ENCODE data around the gene NCKAP1. TPM values are rescaled to one million over a fixed set of nuclear protein-coding genes. Genes with fewer than 3 reads are reported as not detected.
"Not testable (repeated sequence)": the region's sequence is repeated elsewhere in the genome, so short reads cannot be mapped to it uniquely, and the experiment has no call there.

Gene NCKAP1
- total RNA-seq, 2 donors from 2014 or later = 81.7 to 116 TPM

GRCh38 chr2:183021613-183022012 lies 16.6 kb downstream of the NCKAP1 start:
- 95% methylated on average over 2 of the region's 2 CpGs for WGBS
- intact Hi-C loops (cut with DNase I) = no loop called here
- TF ChIP-seq POLR2AphosphoS5 (IDR thresholded peaks at IDR 0.05) (no peak), CTCF (IDR thresholded peaks at IDR 0.05) (no peak), POLR2A (IDR thresholded peaks at IDR 0.05) (no peak)
- Histone ChIP-seq H3K27me3 (replicated peaks; ENCODE audit: insufficient read depth) (no peaks in the 10 kb centered on the region), H3K27ac (no peak overlapping the region), H3K9me3 (no peaks in the 10 kb centered on the region), H3K4me3 (no peak overlapping the region), H3K4me1 (replicated peaks) (no peaks in the 10 kb centered on the region), H3K36me3 (no peaks in the 10 kb centered on the region)
- no peak for DNase-seq (ENCODE audit: low spot score)

DNA sequence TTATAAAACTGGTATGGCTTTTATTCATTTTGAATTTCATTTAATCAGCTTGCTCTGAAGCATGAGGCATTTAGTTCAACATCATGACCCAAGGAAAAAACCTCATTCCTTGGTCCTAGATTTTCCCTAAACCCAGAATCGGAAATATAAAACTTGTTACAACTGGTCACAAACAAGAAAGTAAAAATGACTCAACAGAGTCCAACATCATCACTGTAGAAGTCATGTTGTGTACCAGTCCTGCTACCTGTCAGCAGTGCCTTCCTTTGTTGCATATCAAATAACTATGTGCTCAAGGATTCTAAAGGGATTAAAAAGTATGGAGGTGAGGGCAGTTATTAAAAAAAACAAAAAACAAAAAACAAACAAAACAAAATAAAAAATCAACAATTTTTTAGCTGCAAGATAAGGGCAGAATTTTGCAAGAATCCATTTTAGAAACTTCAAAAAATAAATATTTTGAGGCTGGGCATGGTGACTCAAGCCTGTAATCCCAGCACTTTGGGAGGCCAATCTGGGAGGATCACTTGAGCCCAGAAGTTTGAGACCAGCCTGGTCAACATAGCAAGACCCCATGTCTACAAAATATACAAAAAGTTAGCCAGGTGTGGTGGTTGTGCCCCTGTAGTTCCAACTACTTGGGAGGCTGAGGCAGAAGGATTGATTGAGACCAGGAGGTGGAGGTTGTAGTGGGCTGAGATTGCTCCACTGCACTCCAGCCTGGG lies 18.4 kb downstream of the NCKAP1 start:
- H3K4me3 ChIP-seq = no peak overlapping the region
- H3K27ac ChIP-seq = no peak overlapping the region
- intact Hi-C loops (cut with DNase I) = no loop called here
- no peaks in the 10 kb centered on the region for H3K27me3 ChIP-seq (replicated peaks; ENCODE audit: insufficient read depth)
- H3K4me1 ChIP-seq (replicated peaks) = no peaks in the 10 kb centered on the region
- no peaks in the 10 kb centered on the region for H3K9me3 ChIP-seq
- 61% methylated on average over 1 of the region's 1 CpG for WGBS
- TF ChIP-seq CTCF (IDR thresholded peaks at IDR 0.05) = no peak
- no peak for TF ChIP-seq POLR2A (IDR thresholded peaks at IDR 0.05)
- no peak for TF ChIP-seq POLR2AphosphoS5 (IDR thresholded peaks at IDR 0.05)
- H3K36me3 ChIP-seq = no peaks in the 10 kb centered on the region
- DNase-seq (ENCODE audit: low spot score) = no peak

DNA sequence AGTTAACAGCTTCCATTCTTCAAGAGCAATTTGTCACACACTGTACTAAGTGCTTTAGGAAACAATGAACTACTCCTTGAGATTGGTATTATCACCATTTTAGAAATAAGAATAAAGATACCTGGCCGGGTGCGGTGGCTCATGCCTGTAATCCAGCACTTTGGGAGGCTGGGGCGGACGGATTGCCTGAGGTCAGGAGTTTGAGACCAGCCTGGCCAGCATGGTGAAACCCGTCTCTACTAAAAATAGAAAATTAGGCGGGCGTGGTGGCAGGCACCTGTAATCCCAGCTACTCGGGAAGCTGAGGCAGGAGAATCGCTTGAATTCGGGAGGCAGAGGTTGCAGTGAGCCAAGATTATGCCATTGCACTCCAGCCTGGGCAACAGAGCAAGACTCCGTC lies 20.4 kb downstream of the NCKAP1 start:
- H3K27me3 ChIP-seq (replicated peaks; ENCODE audit: insufficient read depth); intact Hi-C loops (cut with DNase I); H3K4me3 ChIP-seq; H3K27ac ChIP-seq; H3K4me1 ChIP-seq (replicated peaks); H3K9me3 ChIP-seq; DNase-seq (ENCODE audit: low spot score); H3K36me3 ChIP-seq: not testable (repeated sequence)
- 94% methylated on average over 11 of the region's 11 CpGs for WGBS

- Histone ChIP-seq H3K9me3 (no peaks in the 10 kb centered on the region), H3K27me3 (replicated peaks; ENCODE audit: insufficient read depth) (no peaks in the 10 kb centered on the region), H3K36me3 (no peaks in the 10 kb centered on the region), H3K27ac (peak overlapping the region; percentile 55 to 60), H3K4me3 (no peak overlapping the region), H3K4me1 (replicated peaks) (no peaks in the 10 kb centered on the region)
- DNase-seq (ENCODE audit: low spot score) = no peak
- TF ChIP-seq POLR2AphosphoS5 (IDR thresholded peaks at IDR 0.05) = peak; percentile 63
- no peak for TF ChIP-seq POLR2A (IDR thresholded peaks at IDR 0.05)
- 46% methylated on average over 2 of the region's 2 CpGs for WGBS
- intact Hi-C loops (cut with DNase I) = no loop called here
Measured at GRCh38 chr2:183014005-183014404, 24.3 kb downstream of the NCKAP1 start.

DNA sequence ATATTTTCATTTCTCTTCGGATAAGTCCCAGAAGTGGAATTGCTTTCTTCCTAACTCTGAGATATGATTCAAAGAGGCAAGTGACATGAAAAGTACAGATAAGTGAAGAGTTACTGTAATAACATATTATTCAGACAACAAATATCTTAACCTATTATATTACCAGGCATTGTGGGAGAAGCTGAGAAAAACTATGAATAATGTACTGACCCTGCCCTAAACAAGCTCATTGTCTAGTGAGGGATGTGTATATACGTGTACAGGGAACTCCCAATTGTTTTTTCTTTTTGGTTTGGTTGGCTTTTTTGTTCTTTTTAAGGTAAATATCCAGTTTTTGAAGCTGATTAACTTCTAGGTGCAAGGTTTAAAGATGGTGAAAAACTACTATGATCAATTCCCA lies 26.5 kb downstream of the NCKAP1 start:
- no peak for TF ChIP-seq POLR2A (IDR thresholded peaks at IDR 0.05)
- no peak for TF ChIP-seq POLR2AphosphoS5 (IDR thresholded peaks at IDR 0.05)
- TF ChIP-seq CTCF (IDR thresholded peaks at IDR 0.05) = no peak
- WGBS = 88% methylated on average over 2 of the region's 2 CpGs
- H3K36me3 ChIP-seq = no peaks in the 10 kb centered on the region
- H3K4me3 ChIP-seq = no peak overlapping the region
- H3K9me3 ChIP-seq = no peaks in the 10 kb centered on the region
- DNase-seq (ENCODE audit: low spot score) = no peak
- H3K27me3 ChIP-seq (replicated peaks; ENCODE audit: insufficient read depth) = no peaks in the 10 kb centered on the region
- no peaks in the 10 kb centered on the region for H3K4me1 ChIP-seq (replicated peaks)
- H3K27ac ChIP-seq = no peak overlapping the region
- intact Hi-C loops (cut with DNase I) = no loop called here

- Histone ChIP-seq H3K4me3 (no peak overlapping the region), H3K27me3 (replicated peaks; ENCODE audit: insufficient read depth) (no peaks in the 10 kb centered on the region), H3K4me1 (replicated peaks) (no peaks in the 10 kb centered on the region), H3K36me3 (no peaks in the 10 kb centered on the region), H3K9me3 (no peaks in the 10 kb centered on the region), H3K27ac (no peak overlapping the region)
- DNase-seq (ENCODE audit: low spot score) = no peak
- no peak for TF ChIP-seq CTCF (IDR thresholded peaks at IDR 0.05)
- TF ChIP-seq POLR2A (IDR thresholded peaks at IDR 0.05) = no peak
- TF ChIP-seq POLR2AphosphoS5 (IDR thresholded peaks at IDR 0.05) = no peak
- 76% methylated on average over 5 of the region's 5 CpGs for WGBS
- intact Hi-C loops (cut with DNase I) = no loop called here
Measured at GRCh38 chr2:183010112-183010511, 28.1 kb downstream of the NCKAP1 start.
